HL-60 (cell line): Measurements from ENCODE around the gene GMCL2.

Experiments
- DNase-seq, 2 experiments: peaks; one replicate each; pipeline ENCODE4 v3.0.0-alpha.2; 2010 to 2020; ENCODE audit warnings: low read depth in 1 of 2, low spot score in 1 of 2
- H3K27ac ChIP-seq: fragments of 250-450 bp; sonication (Bioruptor Pico); replicated peaks from 2 replicates; pipeline ENCODE4 v1.5.1; 2020; ENCODE audit warnings: mild to moderate bottlenecking, moderate library complexity
- H3K27me3 ChIP-seq: fragments of 250-450 bp; sonication (Bioruptor Pico); 2 replicates; pipeline ENCODE4 v1.5.1; 2021; ENCODE audit warnings: mild to moderate bottlenecking, moderate library complexity; ENCODE audit not compliant: insufficient read depth, poor library complexity, severe bottlenecking
- H3K4me3 ChIP-seq: replicated peaks from 2 replicates; pipeline ENCODE4 v1.5.1; 2011; ENCODE audit warnings: mild to moderate bottlenecking, control low read depth, low read length; ENCODE audit not compliant: insufficient read depth
- CTCF ChIP-seq: IDR thresholded peaks from one replicate; pipeline ENCODE4 v1.5.1; 2011; ENCODE audit warnings: low read length, control low read depth, inconsistent platforms; ENCODE audit not compliant: insufficient read depth
- GABPA ChIP-seq: IDR thresholded peaks from 2 replicates; pipeline ENCODE4 v1.6.1; 2012; ENCODE audit warnings: low read depth
- POLR2AphosphoS5 ChIP-seq: IDR thresholded peaks from 2 replicates; pipeline ENCODE4 v1.6.1; 2012; ENCODE audit warnings: low read depth
- REST ChIP-seq: IDR thresholded peaks from 2 replicates; pipeline ENCODE4 v1.6.1; 2012; ENCODE audit warnings: low read depth; ENCODE audit not compliant: insufficient replicate concordance
- SPI1 ChIP-seq: IDR thresholded peaks from 2 replicates; pipeline ENCODE4 v1.6.1; 2012; ENCODE audit warnings: low read depth, mild to moderate bottlenecking, borderline replicate concordance

GMCL2 gene

GRCh38 chr5:178141550-178141949 is 45.6 kb downstream of the GMCL2 start:
- no peak overlapping the region for H3K27ac ChIP-seq
- H3K4me3 ChIP-seq, result no peak overlapping the region
- TF ChIP-seq SPI1 (no peak), REST (no peak), GABPA (no peak), POLR2AphosphoS5 (no peak), CTCF (no peak)
- H3K27me3 ChIP-seq, result no peaks in the 10 kb centered on the region
- no peak for DNase-seq

GRCh38 chr5:178137991-178138390 is 49.2 kb downstream of the GMCL2 start:
- TF ChIP-seq REST (no peak), POLR2AphosphoS5 (no peak), GABPA (no peak), CTCF (no peak), SPI1 (no peak)
- Histone ChIP-seq H3K27me3 (no peaks in the 10 kb centered on the region), H3K4me3 (no peak overlapping the region), H3K27ac (no peak overlapping the region)
- DNase-seq, result no peak

- H3K27me3 ChIP-seq, result no peaks in the 10 kb centered on the region
- H3K27ac ChIP-seq, result no peak overlapping the region
- no peak for DNase-seq
- no peak for TF ChIP-seq GABPA
- no peak for TF ChIP-seq CTCF
- TF ChIP-seq POLR2AphosphoS5, result no peak
- TF ChIP-seq SPI1, result no peak
- no peak for TF ChIP-seq REST
- no peak overlapping the region for H3K4me3 ChIP-seq
Measured at GRCh38 chr5:178136990-178137389, 50.2 kb downstream of the GMCL2 start.
